ENCODE results near the gene ATF7IP. TPM values are rescaled to one million over a fixed set of nuclear protein-coding genes. Genes with fewer than 3 reads are reported as not detected.

Gene ATF7IP
- total and polyA plus RNA-seq, 7 donors: 3.9 to 56.3 (median 28.5) TPM

- intact Hi-C loops (cut with DNase I): no loop called here
- TF ChIP-seq, protein P1, sequence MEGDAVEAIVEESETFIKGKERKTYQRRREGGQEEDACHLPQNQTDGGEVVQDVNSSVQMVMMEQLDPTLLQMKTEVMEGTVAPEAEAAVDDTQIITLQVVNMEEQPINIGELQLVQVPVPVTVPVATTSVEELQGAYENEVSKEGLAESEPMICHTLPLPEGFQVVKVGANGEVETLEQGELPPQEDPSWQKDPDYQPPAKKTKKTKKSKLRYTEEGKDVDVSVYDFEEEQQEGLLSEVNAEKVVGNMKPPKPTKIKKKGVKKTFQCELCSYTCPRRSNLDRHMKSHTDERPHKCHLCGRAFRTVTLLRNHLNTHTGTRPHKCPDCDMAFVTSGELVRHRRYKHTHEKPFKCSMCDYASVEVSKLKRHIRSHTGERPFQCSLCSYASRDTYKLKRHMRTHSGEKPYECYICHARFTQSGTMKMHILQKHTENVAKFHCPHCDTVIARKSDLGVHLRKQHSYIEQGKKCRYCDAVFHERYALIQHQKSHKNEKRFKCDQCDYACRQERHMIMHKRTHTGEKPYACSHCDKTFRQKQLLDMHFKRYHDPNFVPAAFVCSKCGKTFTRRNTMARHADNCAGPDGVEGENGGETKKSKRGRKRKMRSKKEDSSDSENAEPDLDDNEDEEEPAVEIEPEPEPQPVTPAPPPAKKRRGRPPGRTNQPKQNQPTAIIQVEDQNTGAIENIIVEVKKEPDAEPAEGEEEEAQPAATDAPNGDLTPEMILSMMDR (IDR thresholded peaks at IDR 0.05): no peak
- H3K9me3 ChIP-seq: no peaks in the 10 kb centered on the region
- DNase-seq (no peak), ATAC-seq (no peak)
- H3K27ac ChIP-seq: no peak overlapping the region
- peaks cover 0 to 7% of the 10 kb centered on the region in 2 donors for H3K36me3 ChIP-seq (ENCODE audit: insufficient read depth in 1 of 2, low read depth in 1 of 2)
- H3K4me3 ChIP-seq: no peak overlapping the region
- WGBS, 3 donors: 84 to 86% (median 85%) methylated on average over 7 of the region's 7 CpGs
- no peaks in the 10 kb centered on the region for H3K27me3 ChIP-seq (ENCODE audit: insufficient read depth in 3 of 3, low read length in 2 of 3)
- no peaks in the 10 kb centered on the region for H3K4me1 ChIP-seq
Measured at GRCh38 chr12:14545144-14546124, 180.0 kb downstream of the ATF7IP start.

DNA sequence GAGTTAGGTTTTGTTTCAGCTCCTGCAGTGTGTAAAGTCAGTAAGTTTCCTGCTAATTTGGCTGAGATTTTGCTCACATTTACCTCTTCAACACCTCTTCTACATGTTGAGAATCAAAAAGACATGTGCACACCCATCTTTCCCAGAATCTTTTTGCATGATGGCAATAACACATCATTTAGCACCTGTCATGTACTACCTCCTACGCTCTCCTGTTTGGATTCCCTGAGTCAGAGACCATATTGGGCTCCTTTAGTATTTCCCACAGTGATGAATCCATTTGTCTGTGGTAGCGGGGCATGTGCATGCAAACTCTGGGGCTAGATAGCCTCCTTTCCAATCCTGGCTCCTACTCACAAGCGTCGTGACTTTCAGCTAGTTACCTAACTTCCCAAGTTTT, 182.1 kb downstream of the ATF7IP start:
- ATAC-seq: no peak
- WGBS, 3 donors: 95 to 100% (median 98%) methylated on average over 4 of the region's 4 CpGs
- Histone ChIP-seq H3K9me3 (no peaks in the 10 kb centered on the region), H3K36me3 (ENCODE audit: insufficient read depth in 1 of 2, low read depth in 1 of 2) (no peaks in the 10 kb centered on the region), H3K27me3 (ENCODE audit: insufficient read depth in 3 of 3, low read length in 2 of 3) (no peaks in the 10 kb centered on the region), H3K4me3 (no peak overlapping the region), H3K27ac (no peak overlapping the region), H3K4me1 (no peaks in the 10 kb centered on the region)
- no peak for DNase-seq
- intact Hi-C loops (cut with DNase I): no loop called here
- TF ChIP-seq, protein P1 (IDR thresholded peaks at IDR 0.05): no peak

DNA sequence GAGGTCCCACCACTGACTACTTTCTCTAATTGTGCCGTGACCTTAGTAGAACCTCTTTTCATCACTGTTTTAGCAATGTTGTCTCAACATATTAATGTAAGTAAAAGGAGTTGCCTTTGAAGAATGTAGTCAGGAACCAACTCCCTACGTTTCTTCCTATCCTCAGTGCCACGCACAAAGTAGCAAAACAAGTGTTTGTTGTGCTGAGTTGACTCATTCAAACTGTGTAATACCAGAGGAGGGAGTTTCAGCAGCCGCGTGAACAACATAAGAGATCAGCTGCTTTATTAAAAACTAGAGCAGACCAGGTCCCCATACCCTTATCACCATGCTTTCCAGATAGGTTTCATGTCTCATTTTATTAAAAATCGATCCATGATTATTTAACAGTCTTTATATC, 183.1 kb downstream of the ATF7IP start:
- 93 to 96% (median 95%) methylated on average over 6 of the region's 6 CpGs for WGBS, 3 donors
- no peaks in the 10 kb centered on the region for H3K27me3 ChIP-seq (ENCODE audit: insufficient read depth in 3 of 3, low read length in 2 of 3)
- ATAC-seq (no peak), DNase-seq (no peak)
- H3K9me3 ChIP-seq: no peaks in the 10 kb centered on the region
- H3K4me3 ChIP-seq: no peak overlapping the region
- H3K36me3 ChIP-seq (ENCODE audit: insufficient read depth in 1 of 2, low read depth in 1 of 2): no peaks in the 10 kb centered on the region
- intact Hi-C loops (cut with DNase I): no loop called here
- H3K4me1 ChIP-seq: peaks cover under 1% of the 10 kb centered on the region
- TF ChIP-seq, protein P1 (IDR thresholded peaks at IDR 0.05): no peak
- H3K27ac ChIP-seq: no peak overlapping the region

Other genes starting within 250 kb of the ATF7IP start
- gene PLBD1, start 202.2 kb downstream of the ATF7IP start, total RNA-seq: 10 to 100 TPM in 1 of 4 donors, 1 to 10 TPM in 3; 6.5 to 10.6 (median 8.9) TPM
- 1 to 10 TPM; 3.7 to 5.6 (median 4.4) TPM for gene PLBD1, start 202.2 kb downstream of the ATF7IP start, polyA plus RNA-seq